C1 segment of cervical spinal cord (tissue), 14 donors: ENCODE results near the gene TRUB2.

Experiments used
- DNase-seq, 14 donors: peaks; one replicate each; lab custom pipeline; 2025; lab: John Stamatoyannopoulos, UW

The TRUB2 gene

DNA sequence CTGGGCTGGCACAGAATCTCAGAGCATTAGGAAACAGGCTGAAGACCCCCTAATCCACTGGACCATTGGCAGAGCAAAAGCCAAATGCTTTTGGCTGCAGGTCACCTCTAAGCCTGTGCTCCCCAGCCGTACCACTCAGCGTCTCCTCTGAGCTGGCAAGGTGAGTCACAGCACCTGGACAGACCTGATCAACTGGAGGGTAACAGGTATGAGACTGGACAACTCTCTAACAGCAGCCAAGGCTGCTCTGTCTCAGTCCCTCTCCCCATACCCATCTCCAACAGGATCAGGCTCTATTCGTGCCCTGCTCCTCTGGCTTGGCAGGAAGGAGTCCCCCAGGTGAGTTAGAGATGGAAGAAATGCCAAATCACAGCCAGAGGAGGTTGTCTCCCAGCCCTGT lies 51.1 kb downstream of the TRUB2 start:
- no peak for DNase-seq

DNA sequence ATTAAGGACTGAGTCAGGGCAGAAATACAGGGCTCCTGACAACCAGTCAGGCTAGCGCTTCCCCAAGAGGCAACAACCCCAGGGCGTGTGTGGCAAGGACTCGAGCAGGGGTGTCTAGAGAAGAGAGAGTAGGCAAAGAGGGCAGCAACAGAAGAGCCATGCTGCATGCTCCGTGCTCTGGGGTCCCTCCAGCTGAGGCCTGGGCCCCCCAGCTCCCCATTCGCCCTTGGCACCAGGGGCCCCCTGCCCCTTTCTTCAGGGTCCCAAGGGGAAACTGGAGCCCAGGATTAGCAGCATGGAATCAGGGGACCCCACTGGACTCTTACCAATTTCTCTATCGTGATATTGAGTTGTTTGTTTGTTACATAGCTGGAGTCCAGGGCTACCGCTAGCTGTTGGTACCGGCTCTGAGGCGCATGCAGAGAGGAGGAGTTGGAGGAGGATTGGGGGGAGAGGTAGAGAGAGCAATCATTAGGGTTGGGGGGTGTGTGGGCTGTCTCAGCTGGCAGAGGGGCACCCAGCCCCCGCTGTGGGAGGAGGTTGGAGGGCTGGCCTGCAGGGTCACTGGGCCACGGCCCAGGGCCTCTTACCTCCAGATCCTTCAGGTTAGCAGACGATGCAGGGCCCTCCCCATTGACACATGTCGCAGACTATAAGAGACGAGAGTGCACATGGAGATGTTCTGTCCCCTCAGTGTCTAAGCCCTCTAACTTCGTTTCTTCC lies 55.2 kb downstream of the TRUB2 start:
- no peak for DNase-seq

DNA sequence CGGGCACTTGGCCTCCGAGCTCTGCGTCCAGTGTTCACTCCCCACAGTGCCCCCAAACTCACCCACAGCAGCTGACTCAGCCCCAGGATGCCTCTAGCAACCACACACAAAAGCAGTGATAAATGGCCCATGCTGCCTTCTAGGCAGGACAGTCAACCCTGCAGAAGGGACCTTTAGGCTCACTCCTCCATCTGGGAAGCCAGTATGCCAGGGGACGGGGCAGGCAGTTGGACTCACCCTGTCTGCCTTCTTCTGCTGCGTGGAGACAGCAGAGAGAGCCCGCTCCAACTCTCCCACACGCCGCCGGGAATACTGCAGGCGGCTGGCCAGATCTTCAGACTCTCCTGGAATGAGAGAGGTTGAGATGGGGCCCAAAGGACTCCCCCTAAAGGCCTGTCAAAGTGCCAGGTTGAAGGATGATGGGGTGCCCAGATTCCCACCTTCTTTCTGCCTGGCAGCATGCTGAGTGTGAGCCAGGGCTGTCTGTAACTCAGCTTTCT lies 56.8 kb downstream of the TRUB2 start:
- no peak for DNase-seq

DNA sequence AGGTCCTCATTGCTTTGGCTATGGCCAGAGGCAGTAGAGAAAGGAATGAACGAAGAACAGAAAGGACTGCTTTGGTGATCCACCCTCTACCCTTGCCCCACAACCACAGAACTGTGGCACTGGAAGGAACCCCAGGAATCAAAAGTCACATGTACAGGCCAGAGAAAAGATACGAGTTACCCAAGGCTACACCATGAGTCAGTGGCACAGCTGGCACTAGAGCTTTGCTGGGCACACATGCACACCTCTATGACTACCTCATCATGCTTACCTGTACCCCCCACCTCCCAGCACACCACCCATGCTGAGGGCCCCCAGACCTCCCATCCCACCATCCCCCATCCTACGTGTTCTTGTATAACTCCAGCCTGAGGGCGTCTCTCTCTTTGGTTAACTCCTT lies 59.6 kb downstream of the TRUB2 start:
- DNase-seq: no peak

DNA sequence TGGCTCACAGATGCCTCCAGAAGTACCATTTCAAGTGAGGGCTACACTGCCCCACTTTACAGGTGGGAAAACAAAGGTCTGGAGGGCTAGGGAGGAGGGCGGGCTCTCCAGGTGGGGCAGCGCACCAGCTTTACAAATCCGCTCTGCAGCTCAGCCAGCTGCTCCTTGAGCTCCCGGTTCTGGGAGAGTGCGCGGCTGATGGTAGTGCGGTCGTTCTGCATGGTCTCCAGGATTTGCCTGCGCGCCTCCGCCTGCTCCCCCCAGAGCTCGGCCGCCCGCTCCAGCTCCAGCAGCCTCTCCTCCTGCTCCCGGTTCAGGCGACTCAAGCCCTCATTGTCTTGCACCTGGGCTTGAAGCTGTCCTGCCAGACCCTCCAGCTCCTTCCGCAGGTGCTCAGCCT lies 61.9 kb downstream of the TRUB2 start:
- DNase-seq: no peak

DNA sequence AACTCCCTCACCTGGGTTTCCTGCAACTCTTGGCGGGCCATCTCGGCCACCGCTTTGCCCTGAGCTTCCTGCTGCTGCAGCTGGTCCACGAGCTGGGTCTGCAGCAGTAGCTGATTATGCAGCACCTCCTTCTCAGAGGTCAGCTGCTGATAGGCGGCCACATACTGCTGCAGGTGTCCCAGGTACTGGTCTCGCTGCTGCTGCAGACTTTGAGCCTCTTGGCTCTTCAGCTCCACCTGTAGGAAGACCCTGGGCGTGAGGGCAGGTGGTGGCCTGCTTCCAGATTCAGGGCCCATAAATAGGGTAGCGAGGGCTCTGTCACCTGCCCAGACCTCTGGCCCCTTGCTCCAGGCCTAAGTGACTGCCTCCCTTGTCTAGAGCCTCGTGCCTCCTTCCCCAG lies 63.1 kb downstream of the TRUB2 start:
- no peak for DNase-seq

DNA sequence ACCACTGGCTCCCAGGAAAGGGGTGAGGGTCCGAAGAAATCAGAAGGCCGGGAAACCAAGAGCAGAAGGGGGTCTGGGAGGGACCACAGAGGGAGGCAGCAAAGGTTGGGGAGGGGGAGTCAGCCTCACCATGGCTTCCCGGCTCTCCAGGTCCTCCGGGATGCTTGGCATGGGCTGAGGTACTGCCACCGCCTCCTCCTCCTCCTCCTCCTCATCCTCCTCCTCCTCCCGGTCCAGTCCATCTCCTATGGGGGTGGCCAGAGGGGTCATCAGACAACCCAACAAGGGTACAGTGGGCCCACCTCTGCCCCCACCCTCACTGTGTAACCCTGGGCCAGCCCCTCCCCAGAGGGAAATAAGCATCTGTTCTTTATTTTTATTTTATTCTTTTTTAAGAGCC lies 63.9 kb downstream of the TRUB2 start:
- no peak for DNase-seq

DNA sequence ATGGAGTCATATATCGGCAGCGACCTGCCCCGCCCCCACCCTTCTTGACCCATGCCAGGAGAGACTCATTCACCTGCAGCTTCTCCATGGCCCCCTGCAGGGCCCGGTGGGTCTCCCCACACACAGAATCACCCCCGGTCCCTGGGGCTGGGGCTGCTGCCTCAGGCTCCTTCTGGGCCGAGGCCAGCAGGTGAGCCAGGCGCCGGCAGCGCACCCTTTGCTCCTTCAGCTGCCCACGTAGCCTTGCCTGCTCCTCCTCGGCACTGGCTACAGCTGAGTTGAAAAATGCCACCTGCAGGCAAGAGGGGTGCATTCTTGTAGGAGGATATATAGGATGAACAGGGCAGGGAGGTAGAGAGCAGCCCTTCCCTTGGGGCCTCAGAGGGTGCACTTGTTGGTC lies 64.3 kb downstream of the TRUB2 start:
- no peak for DNase-seq

DNA sequence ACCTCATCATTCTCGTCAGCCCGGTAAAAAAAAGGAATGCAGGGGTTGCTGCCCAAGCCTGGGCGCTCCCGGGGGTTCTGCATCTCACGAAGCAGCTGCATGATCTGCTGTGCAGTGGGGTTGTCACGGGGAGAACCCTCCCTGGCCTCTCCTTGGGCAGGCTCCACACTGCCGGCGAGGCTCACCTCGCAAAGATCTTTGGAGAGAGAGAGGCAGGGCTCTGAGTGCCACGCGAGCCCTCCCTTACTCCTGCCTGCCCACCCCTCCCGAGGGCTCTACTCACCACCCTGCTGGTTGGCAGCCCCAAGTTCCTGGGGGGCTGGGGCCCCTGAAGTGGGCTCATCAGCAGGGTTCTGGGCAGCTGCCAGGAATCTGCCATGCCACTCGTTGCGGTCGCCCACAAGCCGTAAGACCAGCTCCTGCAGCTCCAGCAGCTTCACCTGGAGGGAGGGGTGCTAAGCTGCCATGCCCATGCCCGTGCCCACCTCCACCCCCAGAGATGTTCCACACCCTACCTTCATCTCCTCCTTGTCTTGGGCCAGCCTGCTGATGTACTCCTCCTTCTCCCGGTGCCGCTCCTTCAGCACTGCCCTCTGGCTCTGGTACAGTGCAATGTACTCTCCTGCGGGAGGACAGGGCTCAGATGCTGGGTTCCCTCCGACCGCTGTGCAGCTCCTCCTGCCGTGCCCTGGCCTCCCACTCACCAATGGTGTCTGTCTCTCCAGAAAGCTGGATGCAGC lies 65.0 kb downstream of the TRUB2 start:
- DNase-seq: peak in 2 of 14 donors; percentile 3 to 65
